NCI-H1694 (cell line): Measurements from ENCODE around the gene TCAIM.
A peak's percentile ranks its signal among the peaks of the same experiment; 100 is the strongest.

Experiments
- DNase-seq: peaks from one replicate; lab custom pipeline; 2025; lab: John Stamatoyannopoulos, UW

Gene TCAIM, protein sequence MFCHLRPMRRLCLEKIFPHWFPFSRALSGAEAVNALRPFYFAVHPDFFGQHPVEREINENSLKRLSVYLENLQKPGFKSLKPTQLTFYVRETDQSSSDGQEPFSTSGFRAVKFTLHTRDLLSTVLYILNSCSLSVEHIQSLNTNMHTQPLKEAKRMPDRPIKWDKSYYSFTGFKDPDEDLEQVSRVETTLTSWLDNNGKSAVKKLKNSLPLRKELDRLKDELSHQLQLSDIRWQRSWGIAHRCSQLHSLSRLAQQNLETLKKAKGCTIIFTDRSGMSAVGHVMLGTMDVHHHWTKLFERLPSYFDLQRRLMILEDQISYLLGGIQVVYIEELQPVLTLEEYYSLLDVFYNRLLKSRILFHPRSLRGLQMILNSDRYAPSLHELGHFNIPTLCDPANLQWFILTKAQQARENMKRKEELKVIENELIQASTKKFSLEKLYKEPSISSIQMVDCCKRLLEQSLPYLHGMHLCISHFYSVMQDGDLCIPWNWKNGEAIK

DNA sequence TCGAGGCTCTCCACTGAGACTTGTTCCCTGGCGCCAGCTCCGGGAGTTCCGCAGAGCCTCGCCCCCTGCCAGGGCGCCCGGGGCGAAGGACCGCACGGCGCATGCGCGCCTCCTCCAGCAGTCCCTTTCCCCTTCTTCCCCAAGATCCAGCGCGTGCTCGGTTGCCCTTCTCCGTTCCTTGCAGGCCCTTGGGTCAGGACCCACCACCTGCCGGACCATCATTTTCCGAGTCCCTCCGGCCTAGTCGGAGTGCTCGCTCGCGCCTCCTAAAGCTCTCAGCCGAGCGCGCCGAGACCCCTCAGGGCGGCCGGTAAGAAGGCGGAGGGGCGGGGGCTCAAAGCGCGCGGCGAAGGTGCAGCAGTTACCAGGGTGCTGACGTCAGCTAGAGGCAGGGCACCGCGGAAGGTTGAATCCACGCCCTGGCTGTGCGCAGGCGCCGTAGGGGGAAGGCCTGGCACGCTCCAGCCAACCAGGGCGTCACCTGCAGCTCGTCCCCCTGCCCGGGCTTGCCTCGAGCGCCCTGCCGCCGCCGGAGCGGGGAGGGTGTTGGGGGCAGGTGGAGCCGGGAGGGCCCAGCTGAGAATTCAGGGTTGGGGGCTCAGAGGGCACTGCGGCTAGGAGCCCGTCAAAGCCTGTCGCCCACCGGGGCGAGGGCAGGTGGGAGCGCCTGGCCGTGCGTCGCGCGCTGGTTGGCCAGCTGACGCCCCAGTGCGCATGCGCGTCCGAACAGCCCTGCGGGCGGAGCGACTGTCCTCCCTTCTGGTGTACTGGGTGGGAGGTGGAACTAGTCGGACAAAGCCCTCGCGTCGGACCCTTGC is at the start of gene TCAIM:
Gene TCAIM (plus strand): TSS at position 757 of the 818 bp plus-strand sequence. CDS start 16,017 bp downstream, outside the sequence.
- peak; percentile 72 for DNase-seq

DNA sequence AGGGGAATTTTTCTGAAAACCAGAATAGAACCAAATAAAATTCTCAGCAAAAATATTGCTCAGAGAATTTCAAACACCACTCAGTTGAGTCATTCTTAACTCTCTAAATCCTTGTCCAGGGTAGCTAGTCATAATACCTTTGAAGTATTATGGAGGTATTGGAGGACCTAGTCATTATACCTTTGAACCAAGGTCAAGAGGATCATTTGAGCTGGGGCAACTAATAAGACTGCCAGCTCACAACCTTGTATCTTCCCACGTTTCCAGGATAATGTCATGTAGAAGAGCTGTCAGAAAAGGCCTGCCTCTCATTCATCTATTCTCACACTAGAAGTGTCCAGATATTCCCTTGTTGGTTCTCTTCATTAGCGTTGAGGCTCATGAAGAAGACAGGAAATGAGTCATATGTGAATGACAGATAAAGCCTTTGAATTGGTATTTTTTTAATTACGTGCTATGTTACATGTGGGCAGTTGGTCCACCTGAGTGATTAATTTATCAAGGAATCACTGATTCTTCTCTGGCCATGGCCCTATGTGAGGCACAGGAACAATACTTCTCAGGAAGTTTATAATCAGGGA is 48.6 kb upstream of the TCAIM start:
- no peak for DNase-seq

DNA sequence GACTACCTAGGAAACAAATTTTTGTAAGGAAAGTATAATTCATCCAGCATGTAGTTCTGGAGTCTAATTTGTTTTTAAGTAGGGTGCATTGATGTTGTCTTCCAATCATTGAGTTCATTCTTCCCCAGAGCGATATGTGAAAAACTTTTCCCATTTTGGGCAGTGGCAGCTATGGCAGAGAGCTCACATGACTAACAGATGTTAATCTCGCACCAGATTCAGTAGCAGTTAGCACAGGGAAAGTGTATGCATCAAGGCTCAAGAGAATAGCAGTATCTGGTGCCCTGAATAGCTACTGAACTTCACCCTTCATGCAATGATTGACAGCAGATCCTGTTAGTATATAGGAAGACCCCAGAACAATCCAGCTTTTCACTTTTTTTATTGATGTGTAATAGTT is 46.3 kb upstream of the TCAIM start:
- DNase-seq, result no peak

DNA sequence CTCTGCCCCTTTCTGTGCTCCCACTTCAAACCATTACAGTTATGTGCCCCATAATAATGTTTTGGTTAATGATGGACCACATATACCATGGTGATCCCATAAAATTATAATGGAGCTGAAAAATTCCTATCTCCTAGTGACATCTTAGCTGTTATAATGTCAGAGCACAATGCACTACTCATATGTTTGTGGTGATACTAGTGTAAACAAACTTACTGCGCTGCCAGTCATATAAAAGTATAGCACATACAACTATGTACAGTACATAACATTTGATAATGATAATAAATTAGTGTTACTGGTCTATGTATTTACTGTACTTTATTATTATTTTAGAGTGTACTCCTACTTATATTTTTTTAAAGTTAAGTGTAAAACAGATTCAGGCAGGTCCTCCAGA is 45.6 kb upstream of the TCAIM start:
- no peak for DNase-seq

DNA sequence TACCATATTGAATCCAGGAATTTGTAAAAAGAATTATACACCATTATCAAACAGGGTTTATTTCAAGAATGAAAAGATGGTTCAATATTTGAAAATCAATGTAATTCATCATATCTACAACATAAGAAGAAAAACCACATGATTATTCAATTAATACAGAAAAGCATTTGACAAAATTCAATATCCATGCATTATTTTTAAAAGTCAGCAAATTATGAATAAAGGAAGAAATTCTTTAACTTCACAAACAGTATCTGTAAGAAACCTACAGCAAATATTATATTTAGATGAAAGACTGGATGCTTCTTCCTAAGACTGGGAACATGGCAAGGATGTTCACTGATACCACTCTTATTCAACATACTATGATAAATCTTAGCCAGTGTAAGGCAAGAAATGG is 41.3 kb upstream of the TCAIM start:
- no peak for DNase-seq

DNA sequence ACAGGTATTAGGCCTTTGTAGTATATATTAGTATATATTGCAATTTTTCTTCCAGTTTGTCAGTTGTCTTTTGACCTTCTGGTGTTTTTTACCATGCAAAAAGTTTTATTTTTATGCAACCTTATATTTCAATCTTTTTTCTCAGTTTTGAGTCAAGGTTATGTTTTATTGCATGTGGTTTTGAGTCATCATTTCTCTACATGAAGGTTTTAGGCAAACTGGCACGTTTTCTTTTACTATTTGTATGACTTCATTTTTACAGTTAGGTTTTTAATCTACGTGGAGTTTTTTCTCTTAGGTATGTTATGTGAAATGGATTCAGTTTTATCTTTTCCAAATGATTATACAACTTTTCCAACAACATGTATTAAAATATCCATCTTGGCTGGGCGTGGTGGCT is 36.8 kb upstream of the TCAIM start:
- no peak for DNase-seq

DNA sequence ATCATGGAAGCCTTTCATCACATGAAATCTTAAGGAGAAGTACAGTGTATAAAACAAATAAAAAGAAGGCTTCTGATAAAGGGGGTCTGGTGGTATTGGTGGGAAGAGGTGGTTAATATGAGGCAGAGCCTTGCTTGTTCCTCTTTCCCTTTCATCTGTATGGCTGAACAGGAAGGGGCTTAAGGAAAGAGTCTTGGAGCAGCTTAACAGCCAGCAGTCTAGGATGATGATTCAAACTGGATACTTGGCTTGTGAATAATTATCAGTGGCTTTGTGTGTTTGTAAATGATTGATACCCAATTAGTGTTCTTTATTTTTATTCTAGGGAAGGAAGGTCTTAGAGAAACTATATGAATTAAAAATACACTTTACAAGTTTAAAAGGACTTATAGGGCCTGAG is 29.1 kb upstream of the TCAIM start:
- no peak for DNase-seq

DNA sequence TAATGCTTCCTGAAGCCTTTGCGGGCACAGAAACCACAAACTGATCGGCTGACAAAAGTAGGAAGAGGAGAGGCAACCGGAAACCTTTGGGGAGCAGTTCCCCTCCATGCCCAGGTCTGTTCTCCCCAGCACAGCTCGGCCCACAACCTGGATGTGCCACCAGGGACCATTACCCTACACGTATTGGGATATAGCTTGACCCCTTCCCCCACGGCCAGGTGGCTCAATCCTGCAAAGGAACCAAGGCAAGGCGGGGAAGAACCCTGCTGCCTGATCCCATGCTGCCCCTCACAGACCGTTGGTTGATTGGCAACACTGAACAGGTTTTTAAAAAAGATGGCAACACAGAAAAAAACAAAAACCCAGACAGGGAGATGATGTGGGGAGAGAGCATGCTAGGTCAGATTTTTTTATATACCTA is 19.7 kb upstream of the TCAIM start:
- no peak for DNase-seq

DNA sequence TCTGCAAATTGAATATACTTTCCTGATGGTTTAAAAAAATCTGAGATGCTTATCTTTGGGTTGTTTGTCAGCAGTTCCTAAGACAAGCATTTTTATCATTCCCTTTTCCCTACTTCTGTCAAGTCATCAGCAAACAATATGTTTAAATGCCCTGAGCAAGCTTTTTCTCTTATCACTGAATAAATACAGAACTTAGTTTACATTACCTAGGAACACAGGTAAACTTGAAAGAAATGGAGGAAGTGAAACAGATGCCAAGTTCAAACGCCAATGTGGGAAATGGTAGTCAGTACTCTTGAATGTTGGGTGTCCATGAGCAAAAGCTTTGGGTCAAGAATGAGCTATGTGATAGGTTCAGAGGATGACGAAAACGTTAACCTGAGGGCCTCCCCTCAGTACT is 17.2 kb upstream of the TCAIM start:
- no peak for DNase-seq

DNA sequence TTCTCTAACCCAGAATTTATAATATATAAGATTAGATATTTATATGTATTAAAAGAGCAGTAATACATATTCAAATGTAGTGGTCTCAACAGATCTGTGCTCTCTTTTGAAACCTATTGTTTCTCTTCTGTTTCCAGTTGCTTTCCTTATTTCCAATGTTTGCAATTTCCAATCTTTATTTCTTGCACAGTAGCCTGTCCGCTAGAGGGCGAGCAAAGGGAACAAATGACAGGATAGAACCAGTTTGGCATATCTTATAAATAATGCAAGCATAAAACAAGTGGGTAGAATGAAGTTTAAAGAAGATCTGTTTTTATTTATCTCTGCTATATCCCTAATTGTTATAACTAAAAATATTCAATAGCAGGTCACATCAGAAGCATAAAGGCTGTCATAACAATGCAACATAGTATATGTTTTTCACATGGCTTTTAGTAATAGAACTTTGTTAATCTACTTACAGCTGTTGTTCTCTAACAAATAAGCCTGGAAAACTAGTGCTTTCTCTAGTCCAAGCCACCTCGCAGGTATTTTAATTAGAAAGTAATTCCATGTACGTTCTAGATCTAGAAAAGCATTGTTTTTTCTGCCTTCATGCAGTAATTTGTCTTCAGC is 15.1 kb upstream of the TCAIM start:
- peak; percentile 1 for DNase-seq

DNA sequence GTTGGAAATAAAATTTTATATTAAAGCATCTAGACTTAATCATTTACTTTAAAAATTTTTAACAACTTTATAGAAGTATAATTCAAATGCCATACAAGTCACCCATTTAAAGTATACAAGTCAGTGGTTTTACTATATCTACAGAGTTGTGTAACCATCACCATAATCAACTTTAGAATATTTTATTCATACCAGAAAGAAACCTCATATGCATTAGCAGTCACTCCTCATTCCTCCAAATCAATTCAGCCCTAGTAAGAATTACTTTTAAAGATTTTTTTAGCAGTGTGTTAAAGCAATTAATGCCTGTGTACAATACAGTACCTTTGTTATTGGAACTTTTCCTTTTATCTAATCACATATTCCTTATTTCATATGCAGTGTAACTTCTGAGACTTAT is 14.0 kb upstream of the TCAIM start:
- DNase-seq, result no peak

DNA sequence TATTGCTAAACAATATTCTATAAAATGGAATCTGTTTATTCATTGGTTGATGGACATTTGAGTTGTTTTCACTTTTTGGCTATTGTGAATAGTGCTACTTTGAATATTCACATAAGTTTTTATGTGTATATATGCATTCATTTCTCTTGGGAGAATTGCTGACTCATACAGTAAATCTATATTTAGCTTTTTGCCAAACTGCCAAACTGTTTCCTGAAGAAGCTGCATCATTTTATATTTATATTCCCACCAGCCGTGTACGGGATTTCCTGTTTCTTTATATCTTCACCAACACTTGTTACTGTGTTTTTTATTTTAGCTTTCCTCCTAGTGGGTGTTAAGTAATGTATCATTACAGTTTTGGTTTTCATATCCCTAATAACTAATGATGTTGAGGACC is 12.5 kb upstream of the TCAIM start:
- DNase-seq, result no peak

DNA sequence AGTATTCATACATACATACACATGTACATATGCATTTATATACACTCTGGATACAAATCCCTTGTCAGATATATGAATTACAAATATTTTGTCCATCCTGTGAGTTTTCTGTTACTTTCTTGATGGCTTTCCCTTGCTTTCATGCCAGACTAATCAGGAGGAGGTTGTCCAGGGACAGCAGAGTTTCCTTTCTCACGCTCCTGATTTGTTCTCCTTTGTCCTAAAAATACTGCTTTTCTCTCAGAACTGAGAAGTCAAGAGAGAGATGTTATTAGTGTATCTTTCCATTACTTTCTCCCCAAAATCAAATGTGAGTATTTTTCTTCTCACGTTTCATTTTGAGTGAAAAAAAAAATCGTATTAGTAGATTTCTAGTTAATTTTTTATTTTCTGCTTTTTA is 12.1 kb upstream of the TCAIM start:
- no peak for DNase-seq

DNA sequence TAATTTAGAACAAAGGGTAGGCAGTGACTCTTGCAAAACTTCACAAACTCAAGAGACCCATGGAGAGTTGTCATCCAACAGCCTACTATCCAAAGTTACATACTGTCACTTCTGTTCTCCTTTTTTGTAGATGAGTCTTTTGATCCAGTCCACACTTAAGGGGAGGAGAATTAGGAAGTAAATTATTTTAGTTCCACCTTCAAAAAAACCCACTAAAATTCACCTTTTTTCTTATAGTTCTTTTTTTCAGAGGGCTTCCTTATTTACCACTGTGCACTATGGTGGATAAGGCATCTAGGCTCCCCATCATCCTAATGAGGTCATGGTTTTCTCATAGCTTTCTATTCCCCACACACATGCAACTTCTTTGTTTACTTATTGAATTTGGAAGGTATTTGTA is 8.6 kb upstream of the TCAIM start:
- DNase-seq, result no peak

DNA sequence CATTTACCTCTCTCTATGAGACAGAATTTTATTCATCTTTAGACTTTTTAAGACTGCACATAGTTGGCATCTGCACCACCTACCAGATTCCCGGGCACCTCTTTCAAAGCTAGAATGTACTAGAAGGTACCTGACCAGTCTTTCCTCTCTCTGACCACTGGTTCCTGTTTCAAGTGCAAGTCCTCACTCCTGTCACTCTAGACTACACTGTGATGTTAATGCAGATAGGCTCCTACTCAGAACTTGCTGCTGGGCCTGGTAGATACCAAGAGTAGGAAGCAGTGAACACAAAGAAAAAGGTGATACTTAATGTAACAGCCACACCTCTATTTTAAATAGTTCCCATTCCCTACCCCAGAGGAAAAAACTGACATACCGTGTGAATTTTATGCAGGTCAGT is 8.1 kb upstream of the TCAIM start:
- no peak for DNase-seq

DNA sequence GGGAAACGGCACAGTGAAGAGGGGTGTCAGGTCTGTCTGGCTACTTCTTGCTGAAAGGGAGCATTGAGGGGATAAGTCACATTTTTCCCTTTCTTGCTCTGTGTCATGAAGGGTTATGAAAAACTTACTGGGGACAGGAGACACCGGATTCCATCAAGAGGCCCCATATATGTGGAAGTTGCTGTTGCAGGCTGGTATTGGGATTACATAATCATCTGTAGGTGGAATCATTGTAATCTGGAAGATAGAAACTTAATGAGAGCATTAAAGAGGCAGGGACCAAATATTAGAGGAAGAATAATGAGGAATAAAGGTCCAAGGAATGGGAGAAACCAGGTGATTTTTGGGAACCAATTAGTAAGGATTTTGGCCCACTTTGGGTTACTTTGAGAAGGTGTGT is 4.2 kb upstream of the TCAIM start:
- DNase-seq, result no peak

DNA sequence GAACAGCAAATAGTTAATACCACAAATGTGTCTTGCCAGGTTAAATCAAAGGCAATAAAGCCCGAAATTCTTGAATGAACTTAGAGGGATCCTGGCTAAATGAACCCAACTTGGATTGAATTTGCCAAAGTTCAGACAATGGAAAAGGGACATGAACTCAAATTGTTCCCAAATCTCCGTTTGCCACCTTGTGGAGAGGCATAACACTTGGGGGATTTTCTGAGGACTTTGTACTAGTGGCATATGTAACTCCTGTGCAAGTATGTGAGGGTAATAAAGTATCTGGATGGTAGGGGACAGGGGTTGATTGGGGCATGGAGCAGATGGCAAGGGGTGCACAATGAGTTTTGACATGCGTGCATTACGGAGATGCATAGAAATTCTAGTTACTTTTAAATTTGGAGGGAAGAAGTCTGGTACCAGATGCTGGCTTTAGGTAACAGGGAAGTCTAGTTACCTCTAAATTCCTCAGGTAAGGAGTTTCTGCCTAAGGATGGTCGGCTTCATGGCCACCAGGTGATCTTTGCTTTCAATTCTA is 1.2 kb upstream of the TCAIM start:
- no peak for DNase-seq

DNA sequence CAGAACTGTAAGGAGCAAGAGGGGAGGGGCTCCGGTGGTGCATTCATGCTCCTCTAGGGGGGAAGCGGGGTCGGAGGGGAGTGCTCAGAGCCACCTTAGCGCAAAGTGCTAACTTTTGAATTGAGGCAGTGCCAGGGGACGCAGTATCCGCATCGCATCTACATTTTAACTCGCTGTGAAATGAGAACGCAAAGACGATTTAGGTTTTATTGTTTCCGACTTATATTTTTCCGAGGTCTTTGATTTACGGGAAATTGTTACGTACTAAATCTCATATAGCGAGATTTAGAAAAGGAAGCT is 212 bp downstream of the TCAIM start:
- no peak for DNase-seq

DNA sequence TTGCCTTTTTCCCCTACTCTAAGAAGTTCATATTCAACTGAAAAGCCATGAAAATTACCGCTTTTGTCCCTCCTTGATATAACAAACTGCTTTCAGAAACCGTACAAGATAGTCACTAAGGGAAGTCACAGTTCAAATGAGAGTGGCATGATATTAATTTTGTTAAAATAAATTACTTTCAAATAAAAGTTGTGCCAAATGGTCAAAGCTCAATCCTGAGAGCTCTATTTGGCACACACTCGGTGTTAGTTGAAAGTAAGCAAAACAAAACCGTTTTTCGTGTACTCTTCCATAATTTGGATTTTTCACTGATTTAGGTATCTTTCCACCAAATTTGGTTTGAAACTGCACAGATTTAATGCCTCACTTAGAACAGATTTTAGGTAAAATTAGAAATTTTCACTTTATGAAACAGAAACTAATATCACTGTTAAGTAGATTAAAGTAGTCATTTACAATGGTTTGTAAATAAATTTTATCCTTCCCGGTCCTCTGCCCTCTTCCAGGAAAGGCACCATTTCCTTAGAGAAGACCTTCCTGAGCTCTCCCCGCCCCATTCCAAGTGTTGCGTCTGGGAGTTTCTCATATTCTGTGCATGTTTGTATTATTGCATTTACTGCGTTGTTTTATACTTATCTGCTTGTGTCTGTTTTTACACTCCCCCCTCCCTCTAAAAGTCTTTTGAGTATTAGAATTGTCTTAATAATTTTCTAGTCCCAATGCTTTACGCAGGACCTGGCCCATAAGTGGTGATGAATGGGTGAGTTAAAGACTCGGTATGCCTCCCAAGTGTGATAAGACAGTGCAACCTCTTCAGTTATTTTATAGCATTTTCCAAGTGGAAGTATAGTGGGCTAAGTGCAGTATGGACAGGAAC is 853 bp downstream of the TCAIM start:
- no peak for DNase-seq

DNA sequence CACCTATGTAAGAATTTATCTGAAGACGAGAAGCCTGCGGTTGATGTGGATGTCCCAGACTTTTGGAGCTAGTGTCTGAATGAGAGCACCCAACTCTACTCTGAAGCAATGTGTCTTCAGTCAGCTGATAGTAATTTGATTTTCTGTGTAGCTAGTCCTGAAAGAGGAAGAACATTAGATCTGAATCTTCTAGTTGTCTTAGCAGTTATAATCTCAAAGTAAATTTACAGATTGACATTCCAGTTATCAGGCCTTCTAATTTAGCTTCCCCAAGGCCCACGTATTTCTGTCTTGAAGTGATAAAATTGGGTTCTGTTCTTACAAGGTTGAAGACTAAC is 1.5 kb downstream of the TCAIM start:
- no peak for DNase-seq

DNA sequence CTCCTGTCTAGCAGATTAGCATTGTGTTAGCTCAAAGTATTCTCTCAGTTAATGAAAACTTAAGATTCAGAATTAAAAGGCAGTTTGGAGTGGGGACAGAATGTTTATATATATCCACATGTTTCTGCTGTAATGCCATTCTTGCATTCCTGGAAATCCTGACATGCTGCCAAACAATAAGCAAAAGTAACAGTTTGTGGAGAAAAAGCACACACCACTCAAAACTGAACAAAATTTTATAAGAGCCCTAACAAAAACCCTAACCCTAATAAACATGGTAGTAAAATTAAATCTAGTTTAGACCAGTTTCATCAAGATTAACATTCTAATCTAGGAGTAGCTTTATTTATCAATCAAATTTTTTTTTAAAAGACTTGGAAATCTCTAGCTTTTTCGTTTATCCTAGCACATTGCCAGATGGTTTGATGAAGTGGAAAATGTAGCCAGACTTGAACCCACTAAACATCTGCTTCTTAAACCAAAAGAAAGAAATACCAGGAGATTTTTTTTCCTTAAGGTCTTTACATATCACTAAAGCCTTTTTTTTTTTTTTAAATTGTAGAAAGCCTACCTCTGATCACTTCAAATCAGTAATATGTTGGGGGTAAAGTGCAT is 3.7 kb downstream of the TCAIM start:
- no peak for DNase-seq
